Measurements from ENCODE around the gene ELK1.
"Not testable (repeated sequence)": the region's sequence is repeated elsewhere in the genome, so short reads cannot be mapped to it uniquely, and the experiment has no call there.

The ELK1 gene, protein sequence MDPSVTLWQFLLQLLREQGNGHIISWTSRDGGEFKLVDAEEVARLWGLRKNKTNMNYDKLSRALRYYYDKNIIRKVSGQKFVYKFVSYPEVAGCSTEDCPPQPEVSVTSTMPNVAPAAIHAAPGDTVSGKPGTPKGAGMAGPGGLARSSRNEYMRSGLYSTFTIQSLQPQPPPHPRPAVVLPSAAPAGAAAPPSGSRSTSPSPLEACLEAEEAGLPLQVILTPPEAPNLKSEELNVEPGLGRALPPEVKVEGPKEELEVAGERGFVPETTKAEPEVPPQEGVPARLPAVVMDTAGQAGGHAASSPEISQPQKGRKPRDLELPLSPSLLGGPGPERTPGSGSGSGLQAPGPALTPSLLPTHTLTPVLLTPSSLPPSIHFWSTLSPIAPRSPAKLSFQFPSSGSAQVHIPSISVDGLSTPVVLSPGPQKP

DNA sequence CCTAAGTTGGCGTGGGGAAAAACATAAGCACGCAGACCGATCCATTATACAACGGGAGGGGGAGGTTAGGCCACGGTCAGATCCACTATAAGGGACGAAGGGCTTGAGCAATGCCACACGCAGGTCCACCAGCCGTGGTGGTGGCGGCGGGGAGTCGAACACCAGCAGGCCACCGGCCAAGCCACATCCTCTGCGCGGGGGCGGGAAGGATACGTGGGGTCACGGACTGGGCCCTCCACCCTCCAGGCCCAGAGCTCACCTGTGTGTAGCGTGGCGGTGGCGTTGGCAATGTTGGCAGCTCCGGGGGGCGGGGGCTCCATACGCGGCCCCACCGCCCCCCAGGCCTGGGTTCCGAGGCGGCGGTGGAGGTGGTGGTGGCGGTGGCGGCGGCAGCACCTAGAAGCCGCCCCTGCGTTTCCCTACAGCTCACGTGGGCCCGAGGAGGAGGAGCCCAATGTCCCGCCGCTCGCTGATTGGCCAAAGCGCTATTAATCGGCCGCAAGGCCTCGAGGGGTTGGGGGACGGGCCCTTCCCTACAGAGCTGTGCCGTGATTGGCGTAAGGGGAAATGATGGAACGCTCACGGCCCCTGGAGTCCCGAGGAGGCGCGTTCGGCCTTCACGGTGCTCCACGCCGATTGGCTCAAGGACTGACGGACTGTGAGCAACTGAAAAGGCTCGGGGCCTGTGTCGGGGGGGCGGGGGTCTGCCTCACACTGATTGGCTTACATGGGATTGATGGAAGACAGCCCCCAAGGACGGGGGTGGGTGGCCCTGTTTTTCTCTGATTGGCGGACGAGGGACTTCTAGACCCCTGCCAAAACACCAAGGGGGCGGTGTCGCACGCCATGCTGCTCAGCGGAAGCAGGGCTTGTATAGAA, at the start of gene ELK1:
Gene ELK1, minus strand, starts transcription at position 400 of the 879 bp plus-strand sequence. CDS start 9,122 bp downstream, outside the sequence.
- peak; percentile 88 for DNase-seq

DNA sequence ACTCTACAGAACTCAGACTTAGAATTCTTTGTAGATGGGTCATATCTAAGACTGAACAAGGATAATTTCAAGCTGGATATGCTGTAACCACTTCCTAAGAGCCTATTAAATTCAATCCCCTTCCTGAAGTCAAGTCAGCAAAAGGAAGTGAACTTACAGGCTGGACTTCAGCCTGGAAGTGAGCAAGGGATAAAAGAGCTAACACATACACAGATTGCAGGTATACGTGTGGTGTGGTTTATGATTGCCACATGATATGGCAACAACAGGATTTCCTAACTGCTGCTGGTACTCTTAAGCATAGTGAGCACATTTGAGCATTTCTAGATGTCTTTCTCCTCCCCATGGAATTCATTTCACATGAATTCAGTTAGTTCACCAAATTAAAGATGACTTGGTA, 46.8 kb upstream of the ELK1 start:
- DNase-seq = no peak

DNA sequence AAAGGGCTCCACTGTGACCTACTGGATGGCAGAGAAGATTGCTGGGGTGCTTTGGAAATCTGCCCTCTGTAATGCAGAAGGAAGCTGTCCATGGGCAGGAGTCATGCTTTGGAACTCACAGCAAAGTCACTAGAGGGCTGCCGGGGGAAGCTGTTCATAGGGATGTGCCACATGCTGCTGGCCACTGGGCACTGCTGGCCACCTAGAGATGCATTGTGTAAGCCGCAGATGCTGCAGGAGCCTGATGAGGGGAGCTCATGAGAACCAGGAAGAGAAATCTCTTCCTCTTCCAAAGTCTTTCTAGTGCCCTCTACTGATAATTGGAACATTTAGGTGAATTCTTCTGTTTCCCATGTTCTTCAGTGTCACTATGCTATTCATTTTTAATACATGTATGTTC, 39.8 kb upstream of the ELK1 start:
- DNase-seq = no peak

DNA sequence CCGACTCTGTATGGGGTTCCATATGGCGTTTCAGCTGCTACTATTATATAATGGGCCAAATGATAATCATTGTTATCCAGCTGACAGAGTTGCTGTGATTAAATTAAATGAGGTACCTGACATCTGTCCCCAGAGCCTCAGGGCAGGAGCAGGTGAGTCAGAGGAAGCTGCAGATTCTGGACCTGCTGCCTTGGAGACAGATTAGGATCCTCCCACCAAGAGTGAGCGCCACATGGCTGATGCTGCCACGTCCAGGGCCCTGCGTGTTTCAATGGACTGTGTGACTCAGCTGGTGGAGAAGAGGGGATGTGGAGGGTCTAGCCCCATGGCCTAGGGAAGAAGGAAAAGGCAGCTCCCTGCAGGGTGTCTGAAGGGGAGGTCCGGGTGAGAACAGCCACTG, 36.9 kb upstream of the ELK1 start:
- no peak for DNase-seq

DNA sequence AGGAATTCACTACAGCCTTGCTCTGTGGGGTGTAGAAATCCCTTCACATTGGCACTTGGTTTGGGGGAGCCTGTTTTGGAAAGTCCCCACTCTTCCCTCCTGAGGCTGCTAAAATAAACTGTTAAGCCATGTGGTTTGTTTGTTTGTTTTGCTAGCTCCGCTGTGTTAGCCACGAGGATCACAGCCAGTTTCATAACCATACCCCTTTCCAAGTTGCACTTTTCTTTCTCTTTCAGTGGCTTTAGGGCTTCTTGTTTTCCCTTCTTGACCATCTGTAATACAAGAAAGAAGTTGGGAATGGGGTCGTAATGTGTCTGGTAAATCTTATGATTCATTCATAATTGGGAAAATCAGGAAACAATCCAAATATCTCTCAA, 33.5 kb upstream of the ELK1 start:
- no peak for DNase-seq

DNA sequence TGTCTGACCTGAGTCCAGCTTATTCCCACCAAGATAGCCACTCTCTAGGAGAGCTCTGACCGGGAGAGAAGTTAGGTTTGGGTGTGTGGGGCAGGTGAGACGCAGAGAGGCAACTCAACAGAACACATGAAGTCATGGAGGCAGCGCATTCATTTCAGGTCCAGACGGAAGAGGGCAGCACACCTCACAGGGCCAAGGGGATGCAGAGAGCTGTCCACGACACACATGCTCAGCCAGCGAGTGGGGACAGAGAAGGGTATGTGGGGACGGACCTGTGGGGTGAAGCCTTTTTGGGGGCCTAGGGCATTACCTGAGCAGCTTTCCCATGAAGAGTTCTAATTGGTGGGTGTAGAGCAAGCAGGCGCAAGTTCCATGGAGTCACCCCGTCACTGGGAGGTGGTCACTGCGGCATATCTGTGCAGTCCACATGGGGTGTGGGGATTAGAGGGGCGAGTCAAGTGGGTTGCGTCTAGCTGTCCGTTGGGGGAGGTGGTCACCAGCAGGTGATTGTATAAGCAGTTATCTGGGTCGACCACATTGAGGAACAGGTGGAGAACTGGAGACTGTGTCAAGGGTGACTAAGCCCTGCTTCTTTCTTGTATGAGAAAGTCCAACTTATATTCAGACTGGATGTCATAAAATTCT, 32.9 kb upstream of the ELK1 start:
- DNase-seq = no peak

DNA sequence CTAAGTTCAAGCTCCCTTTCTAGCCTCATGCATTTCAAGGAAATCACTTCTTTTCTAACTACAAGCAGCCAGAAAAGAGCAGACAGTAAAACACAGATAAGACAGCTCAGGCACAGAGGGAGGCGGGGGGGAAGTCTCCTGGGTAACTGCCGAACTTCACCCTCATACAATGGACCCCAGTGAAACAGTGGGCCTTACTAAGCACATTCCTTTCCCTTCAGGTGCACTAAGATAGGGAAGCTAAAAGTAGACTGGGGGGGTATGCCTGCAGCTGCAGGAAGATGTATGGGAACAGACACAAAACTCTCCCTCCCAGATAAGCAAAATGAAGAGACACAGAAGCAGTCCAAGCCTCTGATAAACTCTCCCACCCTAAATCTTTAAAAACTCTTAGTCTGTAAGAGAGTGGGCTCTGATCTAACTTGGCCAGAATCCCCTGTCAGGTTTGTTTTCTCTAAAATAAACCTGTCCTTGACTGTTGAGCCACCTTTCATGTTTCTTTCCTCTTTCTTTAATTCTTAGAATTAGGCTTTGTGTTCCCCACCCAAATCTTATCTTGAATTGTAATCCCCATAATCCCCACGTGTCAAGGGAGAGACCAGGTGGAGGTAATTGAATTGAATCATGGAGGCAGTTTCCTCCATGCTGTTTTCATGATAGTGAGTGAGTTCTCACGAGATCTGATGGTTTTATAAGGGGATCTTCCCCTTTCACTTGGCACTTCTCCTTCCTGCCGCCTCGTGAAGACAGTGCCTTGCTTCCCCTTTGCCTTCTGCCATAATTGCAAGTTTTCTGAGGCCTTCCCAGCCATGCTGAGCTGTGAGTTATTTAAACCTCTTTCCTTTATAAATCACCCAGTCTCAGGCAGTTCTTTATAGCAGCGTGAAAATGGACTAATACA, 25.8 kb upstream of the ELK1 start:
- DNase-seq = not testable (repeated sequence)

DNA sequence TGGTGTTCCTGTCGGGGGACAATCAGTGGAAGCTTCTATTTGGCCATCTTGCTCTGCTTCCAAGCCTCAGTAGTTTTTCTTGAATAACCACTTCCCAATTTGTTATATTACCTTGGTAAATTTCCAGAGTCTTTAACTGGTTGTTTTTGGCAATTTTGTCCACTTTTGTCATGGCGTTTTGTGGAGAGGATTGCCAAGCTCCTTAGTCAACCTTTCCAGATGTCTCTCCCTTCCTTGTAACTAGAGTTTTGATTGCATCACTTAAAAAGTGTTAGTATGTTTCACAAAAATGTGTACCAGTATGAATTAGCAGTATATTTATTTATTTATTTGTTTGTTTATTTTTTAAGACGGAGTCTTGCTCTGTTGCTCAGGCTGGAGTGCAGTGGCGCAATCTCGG, 24.4 kb upstream of the ELK1 start:
- no peak for DNase-seq

DNA sequence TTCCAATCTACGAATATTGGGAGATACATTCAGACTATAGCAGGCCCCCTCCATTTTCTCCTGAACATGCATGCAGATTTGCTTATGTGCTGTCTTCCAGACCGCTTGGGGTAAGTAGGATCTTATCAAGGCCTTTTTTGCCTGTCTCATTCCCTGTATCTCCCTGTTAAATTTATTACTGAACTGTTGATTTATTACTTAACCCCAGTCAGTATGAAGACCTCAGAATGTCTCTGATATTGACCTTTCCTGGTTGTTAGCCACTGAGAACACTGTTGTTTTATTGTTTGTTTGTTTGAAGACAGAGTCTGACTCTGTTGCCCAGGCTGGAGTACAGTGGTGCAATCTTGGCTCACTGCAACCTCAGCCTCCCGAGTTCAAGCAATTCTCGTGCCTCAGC, 15.4 kb upstream of the ELK1 start:
- not testable (repeated sequence) for DNase-seq

DNA sequence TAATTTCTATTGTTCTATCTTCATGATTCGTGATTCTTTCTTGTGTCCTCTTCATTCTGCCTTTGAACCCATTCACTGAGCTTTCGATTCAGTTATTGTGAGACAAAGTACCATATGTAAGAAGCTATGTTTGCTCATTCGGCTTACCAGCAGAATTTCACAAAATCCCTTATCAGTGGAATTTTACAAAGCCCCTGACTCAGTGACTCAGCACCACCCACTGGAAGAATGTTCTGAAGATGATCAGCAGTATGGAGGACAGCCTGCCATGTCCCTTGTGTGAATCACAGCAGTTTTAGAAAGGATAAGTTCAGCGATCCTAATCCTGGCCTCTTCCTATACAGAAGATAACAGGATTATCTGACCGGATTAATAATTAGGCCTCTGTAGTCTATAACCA, 14.4 kb upstream of the ELK1 start:
- DNase-seq = no peak

DNA sequence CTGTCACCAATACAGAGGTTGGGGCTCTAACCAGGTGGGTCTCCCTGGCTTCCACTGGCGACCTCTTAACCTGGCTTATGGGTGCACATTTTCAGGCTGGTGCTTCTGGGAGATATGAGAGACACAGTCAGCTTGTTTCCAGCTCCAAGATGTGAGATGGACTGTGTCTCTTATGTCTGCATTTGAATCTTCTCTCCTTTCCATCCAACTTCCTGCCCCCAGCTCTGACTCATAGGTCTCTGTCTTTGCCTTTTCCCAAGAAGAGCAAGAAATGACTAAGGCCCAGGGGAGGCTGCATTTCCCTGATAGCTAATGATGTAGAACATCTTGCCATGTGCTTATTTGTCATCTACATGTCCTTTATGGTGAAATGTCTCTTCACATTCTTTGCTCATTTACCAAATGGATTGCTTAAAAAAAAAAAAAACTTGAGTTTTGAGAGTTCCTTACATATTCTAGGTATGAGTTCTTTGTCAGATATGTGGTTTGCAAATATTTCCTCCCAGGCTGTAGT, 11.8 kb upstream of the ELK1 start:
- no peak for DNase-seq

DNA sequence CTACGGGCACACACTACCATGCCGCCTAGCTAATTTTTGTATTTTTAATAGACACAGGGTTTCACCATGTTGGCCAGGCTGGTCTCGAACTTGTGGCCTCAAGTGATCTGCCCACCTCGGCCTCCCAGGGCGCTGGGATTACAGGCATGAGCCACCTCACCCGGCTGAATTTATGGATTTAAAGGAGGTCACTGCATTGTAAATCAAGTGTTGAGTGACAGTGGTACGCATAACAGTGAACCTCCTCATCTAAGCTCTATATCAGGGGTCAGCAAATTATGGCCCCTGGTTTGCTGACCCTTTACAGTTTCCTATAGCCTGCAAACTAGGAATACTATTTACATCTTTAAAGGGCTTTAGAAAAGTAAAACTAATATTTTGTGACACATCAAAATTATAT, 11.2 kb upstream of the ELK1 start:
- DNase-seq = no peak

DNA sequence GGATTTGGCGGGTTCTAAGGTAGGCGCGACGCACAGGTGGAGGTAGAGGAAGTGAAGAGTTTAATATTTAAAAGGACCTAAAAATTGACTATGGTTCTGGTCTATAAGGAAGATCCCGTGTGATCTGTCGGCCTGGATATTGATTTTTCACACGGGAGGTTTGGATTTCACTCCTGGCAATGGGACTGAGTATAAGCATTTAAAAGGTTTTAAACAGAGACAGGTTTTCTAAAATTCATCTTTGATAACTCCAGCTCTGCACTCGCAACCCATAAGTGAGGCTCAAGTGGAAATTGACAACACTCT, 9.0 kb upstream of the ELK1 start:
- no peak for DNase-seq

DNA sequence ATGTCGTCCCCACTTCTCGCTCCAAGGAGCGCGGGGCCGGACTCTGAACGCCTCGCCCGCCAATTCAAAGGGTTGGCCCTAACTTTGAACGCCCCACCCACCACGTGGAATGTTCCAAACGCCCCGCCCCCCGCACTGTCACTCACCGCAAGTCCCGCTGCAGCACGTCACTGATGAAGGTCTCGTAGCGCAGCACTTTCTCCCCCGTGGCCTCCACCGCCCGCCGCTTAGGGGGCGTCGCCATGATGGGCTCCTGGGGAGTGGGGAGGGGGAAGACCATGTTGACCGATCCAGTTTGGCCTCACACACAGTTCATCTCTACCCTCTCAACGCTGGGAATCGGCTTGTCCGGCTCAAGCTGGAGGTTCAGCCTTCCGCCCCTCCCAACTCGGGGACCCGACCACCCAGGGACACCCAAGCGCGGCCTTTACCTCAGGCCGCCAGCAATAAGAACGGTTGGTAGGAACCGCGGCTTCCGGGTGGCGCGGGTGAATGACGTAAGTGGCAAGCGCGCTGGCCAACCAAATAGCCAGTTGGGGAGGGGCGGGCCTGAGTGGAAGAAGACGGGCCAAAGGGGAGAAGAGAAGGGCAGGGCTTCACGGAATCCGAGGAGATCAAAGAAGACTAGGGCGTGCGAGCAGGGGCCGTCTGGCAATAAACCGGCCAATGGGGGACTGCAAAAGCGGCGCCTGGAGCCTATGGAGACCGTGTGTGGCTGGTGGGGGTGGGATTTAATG, 8.5 kb upstream of the ELK1 start, which contains the start of gene UXT:
Gene UXT, minus strand, starts transcription at position 497 of the 737 bp plus-strand sequence. Its CDS starts 253 bp downstream, at position 244.
- DNase-seq = peak; percentile 94

DNA sequence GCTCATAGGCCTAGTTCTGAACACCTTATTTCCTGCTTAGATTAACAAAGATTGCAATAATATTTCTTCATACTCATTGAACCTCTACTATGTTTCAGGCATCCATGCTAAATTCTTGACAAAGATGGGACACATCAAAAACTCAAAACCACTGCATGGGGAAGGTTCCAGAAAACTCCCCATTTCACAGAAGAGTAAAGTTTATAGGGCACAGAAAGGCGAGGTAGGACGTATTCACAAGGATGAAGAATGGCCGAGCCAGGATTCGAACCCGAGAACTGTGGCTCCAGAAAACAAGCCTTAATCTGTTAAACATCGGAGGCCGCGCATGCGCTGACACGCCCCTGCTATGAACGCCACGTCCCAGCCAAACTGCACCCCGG, 7.9 kb upstream of the ELK1 start:
- DNase-seq = no peak

DNA sequence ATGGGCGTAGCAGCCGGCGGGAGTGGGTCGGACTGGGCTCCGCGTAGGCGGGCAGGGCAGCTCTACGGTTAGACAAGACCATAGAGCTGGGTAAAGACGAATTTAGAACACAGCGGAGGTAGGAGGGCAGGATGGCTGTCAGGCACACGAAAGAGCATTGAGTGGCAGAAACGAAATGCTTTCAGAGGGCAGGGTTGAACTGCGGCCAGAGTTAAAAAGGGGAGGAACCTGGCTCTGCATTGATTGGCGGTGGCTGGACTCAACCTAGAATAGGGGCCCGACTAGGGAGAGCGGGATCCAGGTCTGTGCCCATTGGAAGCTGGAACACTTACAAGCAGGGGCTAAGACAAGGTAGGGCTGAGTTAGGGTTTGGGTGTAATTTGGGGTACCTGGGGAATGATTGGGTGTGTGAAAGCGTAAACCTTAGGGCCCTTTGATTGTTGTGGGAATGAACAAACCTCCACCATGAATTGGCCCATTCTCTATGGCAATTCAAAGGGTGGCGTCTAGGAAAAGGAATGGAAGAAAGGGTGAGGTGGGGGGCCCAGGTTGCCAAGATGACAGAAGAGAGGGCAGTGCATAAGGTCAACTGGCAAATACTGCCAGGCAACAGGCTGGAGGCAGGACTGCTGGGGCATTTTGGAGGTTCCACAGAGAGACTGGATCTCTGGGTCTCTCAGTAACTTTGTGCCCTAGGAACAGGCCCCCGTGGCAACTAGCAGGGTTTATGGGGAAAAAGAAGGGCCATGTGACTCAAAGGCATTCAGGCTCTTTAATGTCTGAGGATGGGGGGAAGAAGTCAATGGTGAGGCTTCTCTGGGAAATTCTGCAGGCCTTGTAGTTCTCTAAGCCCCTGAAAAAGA, 911 bp upstream of the ELK1 start:
- no peak for DNase-seq

DNA sequence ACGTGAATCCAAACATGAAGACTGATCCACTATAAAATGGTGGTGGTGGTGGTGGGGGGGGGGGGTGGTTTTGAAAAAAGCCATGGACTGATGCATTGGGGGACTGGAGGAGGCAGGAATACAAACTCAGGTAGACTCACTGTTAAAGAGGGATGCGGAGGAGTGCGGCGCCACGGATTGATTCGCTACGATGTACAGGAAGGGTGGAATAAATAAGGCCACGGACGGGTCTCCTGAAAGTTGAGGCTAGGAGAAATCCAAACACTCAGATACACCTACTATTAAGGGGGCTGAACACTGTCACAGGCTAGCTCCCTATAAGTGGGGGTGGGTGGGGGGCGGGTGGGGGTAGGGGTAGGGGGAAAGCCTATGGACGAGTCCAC, 591 bp downstream of the ELK1 start:
- no peak for DNase-seq

DNA sequence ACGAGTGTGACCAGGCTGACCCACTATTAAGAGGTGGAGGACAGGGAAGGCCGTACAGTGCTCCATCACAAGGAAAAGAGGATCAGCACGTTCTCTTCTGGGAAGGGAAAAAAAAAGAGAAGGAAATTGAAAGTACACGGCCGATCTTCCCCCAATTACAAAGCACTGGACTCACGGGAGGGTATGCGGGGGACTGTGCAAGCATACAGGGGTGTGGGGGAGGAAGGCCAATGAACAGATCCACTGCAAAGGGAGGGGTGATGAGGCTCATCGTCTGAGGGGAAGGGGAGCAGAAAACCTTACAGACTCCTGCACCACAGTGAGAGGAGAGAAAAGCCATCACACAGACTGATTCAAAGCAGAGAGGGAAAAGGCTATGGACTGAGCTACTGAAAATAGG, 1.1 kb downstream of the ELK1 start:
- no peak for DNase-seq

DNA sequence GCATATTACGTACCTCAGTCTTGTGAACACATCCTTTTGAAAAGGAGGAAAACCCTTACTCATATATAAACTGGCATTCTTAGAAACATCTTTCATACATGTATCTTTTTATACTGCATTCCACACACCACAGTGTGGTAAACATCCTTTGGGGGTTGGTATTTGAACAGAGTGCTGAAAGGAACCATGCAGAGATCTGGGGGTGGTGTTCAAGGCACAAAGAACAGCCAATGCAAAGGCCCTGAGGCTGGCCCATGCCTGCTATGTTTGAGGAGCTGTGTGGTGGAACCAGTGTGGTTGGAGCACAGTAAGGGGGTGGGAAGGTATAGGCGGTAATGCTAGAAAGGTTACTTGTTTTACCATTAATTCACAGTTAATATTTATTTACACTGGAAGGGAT, 2.0 kb downstream of the ELK1 start:
- no peak for DNase-seq

DNA sequence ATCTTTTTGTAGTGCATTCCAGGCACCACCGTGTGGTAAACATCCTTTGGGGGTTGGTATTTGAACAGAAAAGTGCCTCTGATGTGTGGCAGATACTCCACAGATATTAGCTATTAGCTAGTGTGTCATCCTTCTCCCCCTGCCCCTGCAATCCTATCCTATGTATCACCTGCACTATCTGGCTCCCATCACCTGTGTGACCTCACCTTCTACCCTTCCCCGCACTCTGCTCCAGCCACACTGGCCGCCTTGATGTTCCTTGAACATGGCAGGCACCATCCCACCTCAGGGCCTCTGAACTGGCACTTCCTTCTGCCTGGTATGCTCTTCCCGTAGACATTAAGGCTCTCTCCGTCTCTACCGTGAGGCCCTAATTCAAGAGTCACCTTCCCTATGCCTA, 3.7 kb downstream of the ELK1 start:
- no peak for DNase-seq

DNA sequence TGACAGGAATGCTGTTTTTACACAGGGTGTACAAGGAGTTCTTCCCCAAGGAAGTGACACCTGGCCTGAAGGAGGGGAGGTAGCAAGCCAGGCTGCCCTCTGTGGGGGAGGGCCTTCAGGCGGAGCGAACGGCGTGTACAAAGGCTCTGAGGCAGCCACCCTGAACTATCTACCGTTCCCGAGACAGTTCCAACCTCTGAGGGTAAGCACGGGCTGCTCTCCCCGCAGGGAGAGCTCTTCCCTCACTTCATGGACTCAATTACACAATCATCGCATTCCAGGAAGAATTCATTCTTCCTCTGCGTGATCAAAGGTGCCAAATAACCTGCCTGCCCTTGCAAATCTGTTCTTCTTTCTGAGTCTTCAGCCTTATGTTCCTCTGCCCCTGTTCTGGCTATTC, 4.8 kb downstream of the ELK1 start:
- DNase-seq = no peak
